ENCODE results near the gene MPV17L.
"Not testable (repeated sequence)": the region's sequence is repeated elsewhere in the genome, so short reads cannot be mapped to it uniquely, and the experiment has no call there.

DNA sequence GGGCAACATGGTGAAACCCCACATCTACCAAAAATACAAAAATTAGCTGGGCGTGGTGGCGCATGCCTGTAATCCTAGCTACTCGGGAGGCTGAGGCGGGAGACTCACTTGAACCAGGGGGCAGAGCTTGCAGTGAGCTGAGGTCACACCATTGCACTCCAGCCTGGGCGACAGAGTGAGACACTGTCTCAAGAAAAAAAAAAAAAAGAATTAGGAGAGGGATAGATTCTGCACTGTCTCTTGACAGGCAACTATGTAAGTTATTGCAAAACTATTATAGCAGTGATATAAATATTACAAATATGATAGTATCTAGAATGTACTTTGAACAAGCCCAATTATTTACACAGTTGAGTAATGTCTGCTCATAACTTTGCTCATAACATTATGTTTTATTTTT lies 46.6 kb downstream of the MPV17L start:
- TF ChIP-seq EZH2 (IDR thresholded peaks at IDR 0.05; ENCODE audit: low read depth), result not testable (repeated sequence)
- TF ChIP-seq, protein P1, sequence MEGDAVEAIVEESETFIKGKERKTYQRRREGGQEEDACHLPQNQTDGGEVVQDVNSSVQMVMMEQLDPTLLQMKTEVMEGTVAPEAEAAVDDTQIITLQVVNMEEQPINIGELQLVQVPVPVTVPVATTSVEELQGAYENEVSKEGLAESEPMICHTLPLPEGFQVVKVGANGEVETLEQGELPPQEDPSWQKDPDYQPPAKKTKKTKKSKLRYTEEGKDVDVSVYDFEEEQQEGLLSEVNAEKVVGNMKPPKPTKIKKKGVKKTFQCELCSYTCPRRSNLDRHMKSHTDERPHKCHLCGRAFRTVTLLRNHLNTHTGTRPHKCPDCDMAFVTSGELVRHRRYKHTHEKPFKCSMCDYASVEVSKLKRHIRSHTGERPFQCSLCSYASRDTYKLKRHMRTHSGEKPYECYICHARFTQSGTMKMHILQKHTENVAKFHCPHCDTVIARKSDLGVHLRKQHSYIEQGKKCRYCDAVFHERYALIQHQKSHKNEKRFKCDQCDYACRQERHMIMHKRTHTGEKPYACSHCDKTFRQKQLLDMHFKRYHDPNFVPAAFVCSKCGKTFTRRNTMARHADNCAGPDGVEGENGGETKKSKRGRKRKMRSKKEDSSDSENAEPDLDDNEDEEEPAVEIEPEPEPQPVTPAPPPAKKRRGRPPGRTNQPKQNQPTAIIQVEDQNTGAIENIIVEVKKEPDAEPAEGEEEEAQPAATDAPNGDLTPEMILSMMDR (conservative IDR thresholded peaks at IDR 0.05), result not testable (repeated sequence)

Data from PC-9 (cell line).